K562 (cell line): ENCODE results near the gene CCDC172. TPM values are rescaled to one million over a fixed set of nuclear protein-coding genes. Genes with fewer than 3 reads are reported as not detected.

Source experiments
- ATAC-seq: fragments of 200-7000 bp; cut with Tn5 transposase; 3 replicates; pipeline ENCODE4 v1.9.1; 2020; ENCODE audit warnings: moderate library complexity
- BruUV-seq: library from RNA; stranded (reverse); fragments of 400-500 nt; replicated peaks from 2 replicates; lab custom pipeline; 2021; lab: Mats Ljungman, UMichigan
- CTCF ChIA-PET: fragments of 300-600 bp; formaldehyde crosslinking; extraction: SDS; loops from one replicate; lab custom pipeline; 2021; ENCODE audit warnings: low intra/inter-chr PET ratio; lab: Yijun Ruan, JAX
- POLR2A ChIA-PET: fragments of 300-600, 350-650 bp; sonication (Branson Sonifier 250); formaldehyde crosslinking; extraction: SDS; loops from one replicate; lab custom pipeline; 2021; ENCODE audit warnings: antibody characterized with exemption, inconsistent platforms; lab: Yijun Ruan, JAX
- DNase-seq, 4 experiments: peaks; one replicate each; pipeline versions ENCODE4 v3.0.0 to v3.0.0-alpha.2; 2011 to 2018; ENCODE audit warnings: low spot score in 3 of 4, mixed read lengths in 3 of 4; ENCODE audit errors: extremely low read depth in 1 of 4
- FAIRE-seq: peaks from 2 replicates; lab custom pipeline; 2011; peaks lifted over from hg19 to GRCh38; lab: Jason Lieb, UNC
- H2AFZ ChIP-seq: 2 replicates; pipeline ENCODE4 v1.6.0; 2011; ENCODE audit warnings: low read depth, low read length, control low read depth, inconsistent platforms
- H3K27ac ChIP-seq: fragments of 200-600 bp; 3 replicates; pipeline ENCODE4 v1.8.0; 2011; ENCODE audit warnings: low read depth, mild to moderate bottlenecking, control low read depth, inconsistent platforms, low read length, moderate library complexity, mixed read lengths; ENCODE audit errors: extremely low read depth
- H3K27me3 ChIP-seq, 2 experiments: fragments of 300-600 bp in 1 of 2; 2 replicates in 1 of 2; 3 replicates in 1 of 2; pipeline versions ENCODE4 v1.6.0 to v1.8.0; 2011; ENCODE audit warnings: inconsistent platforms in 2 of 2, low read length in 2 of 2, mild to moderate bottlenecking in 1 of 2, mixed read lengths in 1 of 2, moderate library complexity in 1 of 2; ENCODE audit not compliant: control insufficient read depth in 2 of 2, insufficient read depth in 2 of 2
- H3K36me3 ChIP-seq: fragments of 300-600 bp; 3 replicates; pipeline ENCODE4 v1.8.0; 2011; ENCODE audit warnings: mild to moderate bottlenecking, low read length, inconsistent platforms; ENCODE audit not compliant: control insufficient read depth, insufficient read depth
- H3K4me1 ChIP-seq, 2 experiments: fragments of 200-600 bp in 1 of 2; replicated peaks in 1 of 2; 2 replicates in 1 of 2; 3 replicates in 1 of 2; pipeline versions ENCODE4 v1.5.1 to v1.8.0; 2011; ENCODE audit warnings: inconsistent platforms in 2 of 2, low read length in 2 of 2, mild to moderate bottlenecking in 1 of 2, mixed read lengths in 1 of 2, moderate library complexity in 1 of 2; ENCODE audit not compliant: control insufficient read depth in 2 of 2, insufficient read depth in 2 of 2
- H3K4me2 ChIP-seq: 2 replicates; pipeline ENCODE4 v1.6.1; 2011; ENCODE audit warnings: low read length, control low read depth, inconsistent platforms, mixed read lengths; ENCODE audit not compliant: insufficient read depth
- H3K4me3 ChIP-seq: fragments of 200-600 bp; sonication (generic), shearing (Covaris generic); 2 replicates; pipeline ENCODE4 v1.5.1; 2016; ENCODE audit warnings: control low read depth, inconsistent platforms
- H3K79me2 ChIP-seq: fragments of 200-600 bp; 3 replicates; pipeline ENCODE4 v1.8.0; 2011; ENCODE audit warnings: low read length, inconsistent platforms; ENCODE audit not compliant: control insufficient read depth, insufficient read depth
- H3K9ac ChIP-seq, 2 experiments: 2 replicates each; pipeline versions ENCODE4 v1.6.0 to v1.6.1; 2011; ENCODE audit warnings: low read depth in 2 of 2, low read length in 2 of 2, control low read depth in 1 of 2, inconsistent platforms in 1 of 2, mild to moderate bottlenecking in 1 of 2, mixed read lengths in 1 of 2; ENCODE audit not compliant: insufficient read depth in 1 of 2
- H3K9me1 ChIP-seq: one replicate; pipeline ENCODE4 v1.6.0; 2011; ENCODE audit warnings: inconsistent platforms, mild to moderate bottlenecking, low read length, moderate library complexity; ENCODE audit not compliant: control insufficient read depth, insufficient read depth
- H3K9me3 ChIP-seq: replicated peaks from 2 replicates; pipeline ENCODE4 v1.5.1; 2011; ENCODE audit warnings: low read depth, low read length, inconsistent platforms; ENCODE audit not compliant: control insufficient read depth, insufficient read depth
- H4K20me1 ChIP-seq: replicated peaks from 2 replicates; pipeline ENCODE4 v1.6.1; 2011; ENCODE audit warnings: low read length, inconsistent platforms, mixed read lengths; ENCODE audit not compliant: control insufficient read depth, insufficient read depth
- CXXC5 ChIP-seq: fragments of 250-450 bp; sonication (Bioruptor Pico); IDR thresholded peaks from 2 replicates; pipeline ENCODE4 v1.8.0; 2022; ENCODE audit warnings: inconsistent platforms, mild to moderate bottlenecking, moderate library complexity
- HNRNPK ChIP-seq: fragments of 200-400 bp; formaldehyde crosslinking; IDR thresholded peaks from one replicate; pipeline ENCODE4 v1.6.1; 2018; ENCODE audit warnings: mild to moderate bottlenecking, low read depth, low read length; ENCODE audit not compliant: poor library complexity, severe bottlenecking
- MCM7 ChIP-seq, 2 experiments: fragments of 450-650 bp; IDR thresholded peaks; 2 replicates each; pipeline ENCODE4 v1.6.1; 2016 to 2018
- MTA1 ChIP-seq: fragments of 450-650 bp; IDR thresholded peaks from 2 replicates; pipeline ENCODE4 v1.6.1; 2017; ENCODE audit warnings: borderline replicate concordance
- PURB ChIP-seq: sonication (generic); formaldehyde crosslinking; IDR thresholded peaks from 2 replicates; pipeline ENCODE4 v1.9.0; 2021; ENCODE audit warnings: low read depth, mild to moderate bottlenecking, missing genetic modification reagents
- RFX1 ChIP-seq: fragments of 450-650 bp; IDR thresholded peaks from 2 replicates; pipeline ENCODE4 v1.6.1; 2016; ENCODE audit warnings: mild to moderate bottlenecking, moderate library complexity
- SOX6 ChIP-seq: fragments of 450-650 bp; IDR thresholded peaks from 2 replicates; pipeline ENCODE4 v1.6.1; 2014; ENCODE audit warnings: mild to moderate bottlenecking
- TEAD2 ChIP-seq: fragments of 450-650 bp; IDR thresholded peaks from 2 replicates; pipeline ENCODE4 v1.6.1; 2016; ENCODE audit warnings: missing genetic modification characterization, control low read depth, missing compliant biosample characterization
- TEAD4 ChIP-seq, 2 experiments: sonication (generic) in 1 of 2; formaldehyde crosslinking in 1 of 2; IDR thresholded peaks; 2 replicates each; pipeline versions ENCODE4 v1.6.1 to v1.8.0; 2012 to 2022; ENCODE audit warnings: borderline replicate concordance in 1 of 2, inconsistent platforms in 1 of 2, low read length in 1 of 2, mild to moderate bottlenecking in 1 of 2, missing genetic modification reagents in 1 of 2
- ZC3H11A ChIP-seq: IDR thresholded peaks from 2 replicates; pipeline ENCODE4 v1.6.1; 2012; ENCODE audit warnings: low read depth, low read length, improper control_type of control experiment
- ZNF311 ChIP-seq: fragments of 250-450 bp; sonication (Bioruptor Pico); IDR thresholded peaks from 2 replicates; pipeline ENCODE4 v1.4.0; 2020; ENCODE audit warnings: mild to moderate bottlenecking, moderate library complexity
- WGBS: fragments of 100-300 bp; shearing (Covaris generic); methylation state at CpG from one replicate; pipeline ENCODE4 v1.1.6; 2016; ENCODE audit warnings: low coverage, mixed read lengths; ENCODE audit not compliant: insufficient coverage; ENCODE audit errors: missing lambda C conversion rate; 5-methylcytosine and 5-hydroxymethylcytosine counted together
- in situ Hi-C: fragments of 300-500 bp; cut with MboI; formaldehyde crosslinking; loops from 4 replicates; pipeline ENCODE4 v1.15.0; 2018; ENCODE audit warnings: inconsistent platforms, mixed read lengths
- intact Hi-C: fragments of 100-400 bp; cut with micrococcal nuclease; formaldehyde crosslinking; loops from 2 replicates; pipeline ENCODE4 v1.14.2; 2022
- polyA plus RNA-seq, 8 experiments: library from polyadenylated mRNA; depleted of rRNA in 4 of 8; stranded (reverse) in 5 of 8; unstranded in 3 of 8; fragments of >200 nt; fragmentation: Nextera tagmentation in 2 of 8; fragmentation: Illumina TruSeq in 1 of 8; extraction: Ambion mirVana in 2 of 8; extraction: Trizol in 1 of 8; gene quantifications; 2 replicates each; pipeline versions ENCODE4 v1.2.1 to v1.2.3, GENCODE V29; 2011 to 2014; ENCODE audit warnings: inconsistent platforms in 1 of 8, missing spikeins in 1 of 8
- total RNA-seq, 7 experiments: library from RNA; depleted of rRNA in 6 of 7; stranded (reverse); fragments of >200 nt in 6 of 7; fragmentation: Illumina TruSeq in 2 of 7; extraction: Trizol in 2 of 7; gene quantifications; 2 replicates each; pipeline versions ENCODE4 v1.2.1 to v1.2.3, GENCODE V29; 2011 to 2021; ENCODE audit warnings: low replicate concordance in 1 of 7
- TF ChIP-seq, protein P1 (sequence below): fragments of 150-350 bp; IDR thresholded peaks from 2 replicates; pipeline ENCODE4 v1.6.1; 2014; ENCODE audit warnings: low read depth, mild to moderate bottlenecking, low read length, borderline replicate concordance
- TF ChIP-seq, protein P2 (sequence below): IDR thresholded peaks from 2 replicates; pipeline ENCODE4 v1.6.1; 2012; ENCODE audit warnings: low read depth, low read length, improper control_type of control experiment, borderline replicate concordance

Gene CCDC172
- total and polyA plus RNA-seq, 9 of the 15 experiments (the other 6 are each of a cell fraction or from before 2014, with no cell fraction given), result not detected

- no peaks in the 10 kb centered on the region for H3K9me3 ChIP-seq
- H2AFZ ChIP-seq, result no peak overlapping the region
- no peak for ATAC-seq
- in situ Hi-C loops (no loop called here), intact Hi-C loops (no loop called here)
- no peak overlapping the region for H3K9ac ChIP-seq
- H3K27ac ChIP-seq, result no peak overlapping the region
- H3K79me2 ChIP-seq, result no peaks in the 10 kb centered on the region
- no TSS peak for BruUV-seq
- 0% methylated on average over 4 of the region's 5 CpGs for WGBS
- no peaks in the 10 kb centered on the region for H3K36me3 ChIP-seq
- TF ChIP-seq CXXC5 (CRISPR knock-in tag), result no peak
- no peak for TF ChIP-seq ZC3H11A
- TF ChIP-seq TEAD2 (tag), result no peak
- TF ChIP-seq HNRNPK, result no peak
- no peak for TF ChIP-seq MCM7 (IDR thresholded peaks at IDR 0.05)
- TF ChIP-seq SOX6, result no peak
- TF ChIP-seq TEAD4 (IDR thresholded peaks at IDR 0.05; ENCODE audit: low read length), result no peak
- no peak for TF ChIP-seq TEAD4 (CRISPR knock-in tag; IDR thresholded peaks at IDR 0.05; ENCODE audit: borderline replicate concordance)
- no peak for TF ChIP-seq RFX1
- no peak for TF ChIP-seq ZNF311 (CRISPR knock-in tag)
- no peak for TF ChIP-seq PURB (CRISPR knock-in tag)
- no peak for TF ChIP-seq MTA1
- TF ChIP-seq, protein P1, sequence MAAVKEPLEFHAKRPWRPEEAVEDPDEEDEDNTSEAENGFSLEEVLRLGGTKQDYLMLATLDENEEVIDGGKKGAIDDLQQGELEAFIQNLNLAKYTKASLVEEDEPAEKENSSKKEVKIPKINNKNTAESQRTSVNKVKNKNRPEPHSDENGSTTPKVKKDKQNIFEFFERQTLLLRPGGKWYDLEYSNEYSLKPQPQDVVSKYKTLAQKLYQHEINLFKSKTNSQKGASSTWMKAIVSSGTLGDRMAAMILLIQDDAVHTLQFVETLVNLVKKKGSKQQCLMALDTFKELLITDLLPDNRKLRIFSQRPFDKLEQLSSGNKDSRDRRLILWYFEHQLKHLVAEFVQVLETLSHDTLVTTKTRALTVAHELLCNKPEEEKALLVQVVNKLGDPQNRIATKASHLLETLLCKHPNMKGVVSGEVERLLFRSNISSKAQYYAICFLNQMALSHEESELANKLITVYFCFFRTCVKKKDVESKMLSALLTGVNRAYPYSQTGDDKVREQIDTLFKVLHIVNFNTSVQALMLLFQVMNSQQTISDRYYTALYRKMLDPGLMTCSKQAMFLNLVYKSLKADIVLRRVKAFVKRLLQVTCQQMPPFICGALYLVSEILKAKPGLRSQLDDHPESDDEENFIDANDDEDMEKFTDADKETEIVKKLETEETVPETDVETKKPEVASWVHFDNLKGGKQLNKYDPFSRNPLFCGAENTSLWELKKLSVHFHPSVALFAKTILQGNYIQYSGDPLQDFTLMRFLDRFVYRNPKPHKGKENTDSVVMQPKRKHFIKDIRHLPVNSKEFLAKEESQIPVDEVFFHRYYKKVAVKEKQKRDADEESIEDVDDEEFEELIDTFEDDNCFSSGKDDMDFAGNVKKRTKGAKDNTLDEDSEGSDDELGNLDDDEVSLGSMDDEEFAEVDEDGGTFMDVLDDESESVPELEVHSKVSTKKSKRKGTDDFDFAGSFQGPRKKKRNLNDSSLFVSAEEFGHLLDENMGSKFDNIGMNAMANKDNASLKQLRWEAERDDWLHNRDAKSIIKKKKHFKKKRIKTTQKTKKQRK, result no peak
- TF ChIP-seq, protein P2, sequence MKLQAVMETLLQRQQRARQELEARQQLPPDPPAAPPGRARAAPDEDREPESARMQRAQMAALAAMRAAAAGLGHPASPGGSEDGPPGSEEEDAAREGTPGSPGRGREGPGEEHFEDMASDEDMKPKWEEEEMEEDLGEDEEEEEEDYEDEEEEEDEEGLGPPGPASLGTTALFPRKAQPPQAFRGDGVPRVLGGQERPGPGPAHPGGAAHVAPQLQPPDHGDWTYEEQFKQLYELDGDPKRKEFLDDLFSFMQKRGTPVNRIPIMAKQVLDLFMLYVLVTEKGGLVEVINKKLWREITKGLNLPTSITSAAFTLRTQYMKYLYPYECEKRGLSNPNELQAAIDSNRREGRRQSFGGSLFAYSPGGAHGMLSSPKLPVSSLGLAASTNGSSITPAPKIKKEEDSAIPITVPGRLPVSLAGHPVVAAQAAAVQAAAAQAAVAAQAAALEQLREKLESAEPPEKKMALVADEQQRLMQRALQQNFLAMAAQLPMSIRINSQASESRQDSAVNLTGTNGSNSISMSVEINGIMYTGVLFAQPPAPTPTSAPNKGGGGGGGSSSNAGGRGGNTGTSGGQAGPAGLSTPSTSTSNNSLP, result no peak
- FAIRE-seq, result no peak
- no peaks in the 10 kb centered on the region for H3K9me1 ChIP-seq
- H3K4me1 ChIP-seq, result no peaks in the 10 kb centered on the region
- ChIA-PET POLR2A (no interaction called here), CTCF (no interaction called here)
- H4K20me1 ChIP-seq, result no peaks in the 10 kb centered on the region
- no peak overlapping the region for H3K4me2 ChIP-seq
- no peak overlapping the region for H3K4me3 ChIP-seq
- H3K27me3 ChIP-seq, result no peaks in the 10 kb centered on the region
- DNase-seq, result no peak
Observed at GRCh38 chr10:116398224-116398623, 74.0 kb downstream of the CCDC172 start.
